GM21360 (cell line): ENCODE results near the gene DUSP2.
A peak's percentile ranks its signal among the peaks of the same experiment; 100 is the strongest.

Experiments used
- ATAC-seq: cut with Tn5 transposase; IDR thresholded peaks from one replicate; pipeline ENCODE4 v1.9.1; 2021; ENCODE audit warnings: mild to moderate bottlenecking, moderate library complexity; ENCODE audit not compliant: unreplicated experiment

Gene DUSP2, protein sequence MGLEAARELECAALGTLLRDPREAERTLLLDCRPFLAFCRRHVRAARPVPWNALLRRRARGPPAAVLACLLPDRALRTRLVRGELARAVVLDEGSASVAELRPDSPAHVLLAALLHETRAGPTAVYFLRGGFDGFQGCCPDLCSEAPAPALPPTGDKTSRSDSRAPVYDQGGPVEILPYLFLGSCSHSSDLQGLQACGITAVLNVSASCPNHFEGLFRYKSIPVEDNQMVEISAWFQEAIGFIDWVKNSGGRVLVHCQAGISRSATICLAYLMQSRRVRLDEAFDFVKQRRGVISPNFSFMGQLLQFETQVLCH

GRCh38 chr2:96145036-96145847 lies at the start of gene DUSP2:
TSS of gene DUSP2 (minus strand) at chr2:96145440. CDS start at chr2:96145354, 86 bp downstream.
- ATAC-seq: peak; percentile 35

- no peak for ATAC-seq
These were observed 46.9 kb upstream of the DUSP2 start for GRCh38 chr2:96191937-96192670.

- ATAC-seq: no peak
These were observed 43.7 kb upstream of the DUSP2 start for GRCh38 chr2:96188821-96189526.

DNA sequence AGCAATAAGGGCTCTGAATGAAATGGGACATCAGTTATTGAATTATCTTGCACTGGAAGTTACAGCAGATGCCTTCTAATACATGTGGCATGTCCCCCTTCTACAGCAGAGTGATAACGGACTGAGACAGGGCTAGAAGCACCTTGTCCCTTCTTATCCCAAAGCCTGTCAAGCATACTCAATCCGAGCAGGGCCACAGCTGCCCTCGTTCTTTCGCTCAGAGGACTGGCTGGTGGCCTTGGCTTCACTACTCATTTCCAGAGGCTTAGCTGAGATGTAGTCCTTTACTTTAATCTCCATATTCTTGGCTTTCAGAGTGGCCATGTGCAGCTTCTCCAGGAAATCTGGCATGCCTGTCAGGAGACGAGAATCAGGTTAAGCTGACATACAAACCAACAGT lies 41.3 kb upstream of the DUSP2 start:
- ATAC-seq: no peak

GRCh38 chr2:96185516-96185915 lies 40.3 kb upstream of the DUSP2 start:
- ATAC-seq: no peak

DNA sequence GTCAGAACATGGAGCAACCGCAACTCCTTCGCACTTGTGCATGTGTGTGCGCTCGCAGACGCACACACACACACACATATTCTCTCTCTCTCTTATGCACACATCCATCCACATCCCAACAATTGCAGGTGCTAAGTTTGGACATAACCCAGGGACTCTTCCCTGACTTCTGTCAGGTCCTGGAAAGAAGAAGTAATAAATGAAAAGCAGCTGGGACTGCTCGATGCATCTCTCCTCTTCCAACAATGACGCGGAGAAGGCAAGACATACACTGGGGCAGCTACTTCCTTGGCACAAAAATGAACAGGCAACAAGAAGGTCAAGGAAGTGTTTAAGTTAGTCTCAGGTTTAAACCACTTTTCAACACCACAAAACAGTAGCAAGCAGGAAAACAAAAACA lies 39.7 kb upstream of the DUSP2 start:
- no peak for ATAC-seq

- no peak for ATAC-seq
These were observed 38.9 kb upstream of the DUSP2 start for GRCh38 chr2:96184188-96184587.

DNA sequence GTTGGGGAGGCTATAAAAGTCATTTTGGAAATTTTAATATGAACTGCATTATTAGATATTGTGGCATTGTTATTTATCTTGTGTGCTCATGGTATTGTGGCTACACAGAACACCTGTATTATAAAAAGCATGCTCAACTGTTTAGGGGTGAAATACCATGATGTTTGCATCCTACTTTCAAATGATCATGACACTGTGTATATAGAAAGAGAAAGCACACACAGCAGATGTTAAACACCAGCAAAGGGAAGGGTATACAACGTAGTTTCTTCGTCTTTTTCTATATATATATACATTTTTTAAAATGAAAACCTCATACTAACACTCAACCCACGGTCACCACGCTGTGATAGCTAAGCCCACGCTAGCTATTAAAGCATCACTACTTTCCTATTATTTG lies 36.3 kb upstream of the DUSP2 start:
- no peak for ATAC-seq

DNA sequence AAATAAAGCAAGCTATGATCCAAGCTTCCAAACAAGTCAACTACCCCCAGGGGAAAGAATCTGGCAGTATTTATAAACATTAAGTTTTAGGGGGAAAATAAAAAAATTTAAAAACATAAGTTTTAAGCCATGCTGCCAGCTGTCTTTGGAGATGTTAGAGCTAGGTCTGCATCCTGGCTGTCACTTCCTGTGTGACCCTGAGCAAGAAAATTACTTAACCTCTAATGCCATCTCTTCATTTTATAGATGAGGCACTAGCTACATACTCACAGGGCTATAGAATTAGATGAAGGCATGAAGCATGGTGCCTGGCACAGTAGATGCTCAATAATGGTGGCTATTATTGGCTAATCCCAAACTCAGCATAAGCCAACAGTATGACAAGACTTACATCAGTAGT lies 35.3 kb upstream of the DUSP2 start:
- no peak for ATAC-seq

- no peak for ATAC-seq
These were observed 34.8 kb upstream of the DUSP2 start for GRCh38 chr2:96180002-96180401.

DNA sequence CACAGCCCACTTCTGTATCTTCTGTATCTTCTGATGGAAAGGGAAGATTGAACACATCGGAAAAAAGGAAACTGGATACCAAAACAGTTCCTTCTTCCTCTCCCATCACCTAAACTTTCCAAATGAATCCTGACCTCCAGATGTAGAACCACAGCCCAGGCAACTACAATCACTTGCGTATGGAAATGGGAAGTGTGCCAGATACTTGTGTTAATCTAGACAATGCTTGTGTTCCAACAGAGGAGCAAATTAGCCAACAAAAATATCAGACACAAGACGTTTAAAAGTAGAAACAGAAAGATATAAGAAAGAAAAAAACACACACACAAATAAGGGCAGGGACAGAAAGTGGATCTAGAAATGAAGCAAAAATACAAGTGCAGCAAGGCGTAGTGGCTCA lies 31.4 kb upstream of the DUSP2 start:
- no peak for ATAC-seq

GRCh38 chr2:96175951-96176350 lies 30.7 kb upstream of the DUSP2 start:
- ATAC-seq: no peak

- ATAC-seq: peak; percentile 53
These were observed 29.3 kb upstream of the DUSP2 start for GRCh38 chr2:96174251-96175144.

DNA sequence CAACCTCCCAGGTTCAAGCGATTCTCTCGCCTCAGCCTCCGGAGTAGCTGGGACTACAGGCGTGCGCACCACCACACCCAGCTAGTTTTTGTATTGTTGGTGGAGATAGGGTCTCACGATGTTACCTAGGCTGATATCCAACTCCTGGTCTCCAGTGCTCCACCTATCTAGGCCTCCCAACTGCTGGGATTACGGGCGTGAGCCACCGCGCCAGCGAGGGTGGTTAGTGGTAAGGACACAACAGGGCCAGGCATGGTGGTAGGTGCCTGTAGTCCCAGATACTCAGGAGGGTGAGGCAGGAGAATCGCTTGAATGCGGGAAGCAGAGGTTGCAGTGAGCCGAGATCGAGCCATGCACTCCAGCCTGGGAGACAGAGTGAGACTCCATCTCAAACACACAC lies 26.6 kb upstream of the DUSP2 start:
- no peak for ATAC-seq

GRCh38 chr2:96170626-96171025 lies 25.4 kb upstream of the DUSP2 start:
- ATAC-seq: no peak

DNA sequence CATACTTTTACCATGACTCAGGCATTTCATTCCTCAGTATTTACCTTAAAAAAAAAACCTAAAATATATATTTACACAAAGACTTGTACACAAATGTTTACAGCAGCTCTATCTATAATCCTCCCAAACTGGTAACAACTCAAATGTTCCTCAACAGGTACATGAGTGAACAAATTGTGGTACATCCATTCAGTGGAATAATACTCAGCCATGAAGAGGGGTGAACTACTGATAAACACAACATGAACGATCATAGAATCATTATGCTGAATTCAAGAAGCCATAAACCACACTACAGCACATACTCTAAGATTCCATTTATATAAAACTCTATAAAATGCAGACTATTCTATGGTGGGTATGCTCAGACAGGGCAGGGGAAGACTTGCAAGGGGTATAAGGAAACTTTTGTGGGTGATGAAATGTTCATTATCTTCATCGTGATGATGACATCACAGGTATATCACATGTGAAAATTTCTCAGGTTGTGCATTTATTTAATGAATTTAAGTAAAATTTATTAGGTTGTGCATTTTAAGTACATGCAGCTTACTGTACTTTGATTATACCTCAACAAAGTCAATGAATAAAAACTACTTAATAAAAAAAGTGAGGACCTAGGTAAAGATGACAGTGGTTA lies 24.7 kb upstream of the DUSP2 start:
- no peak for ATAC-seq

- no peak for ATAC-seq
These were observed 22.3 kb upstream of the DUSP2 start for GRCh38 chr2:96167407-96168013.

DNA sequence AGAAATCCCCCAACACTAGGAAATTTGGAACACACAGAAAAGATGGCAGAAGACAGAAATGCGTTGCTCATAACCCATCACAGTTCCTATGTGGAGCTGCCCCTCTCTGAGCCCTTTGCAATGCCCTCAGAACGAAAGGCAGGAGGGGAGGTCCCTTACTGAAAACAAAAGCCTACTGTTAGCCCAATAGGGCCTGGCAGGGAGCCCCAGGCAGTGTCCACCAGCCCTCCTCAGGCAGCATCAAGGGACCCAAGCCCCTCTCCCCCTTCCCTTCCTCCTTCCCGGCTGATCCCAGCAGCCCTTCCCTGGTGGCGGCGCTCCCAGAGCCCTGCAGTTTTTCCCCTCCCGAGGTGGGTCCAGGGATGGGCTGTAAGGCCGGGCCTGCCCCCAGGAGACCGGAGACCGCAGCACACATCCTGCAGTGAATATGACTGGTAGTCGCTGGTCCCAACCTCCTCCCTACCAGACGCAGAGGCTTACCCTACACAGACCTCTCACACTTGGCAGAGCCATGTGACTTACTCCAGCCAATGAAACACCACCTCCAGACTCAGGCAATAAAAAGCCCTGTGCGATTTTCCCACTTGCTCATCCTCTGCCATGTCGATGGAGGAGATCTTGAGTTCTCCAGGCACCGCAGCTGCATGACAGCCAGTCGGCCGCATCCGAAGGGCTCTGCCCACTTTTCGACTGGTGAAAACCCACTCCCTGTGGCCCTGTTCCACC lies 19.4 kb upstream of the DUSP2 start:
- peak; percentile 69 for ATAC-seq
